GM20000 (cell line): ENCODE results near the gene TBC1D14.
A peak's percentile ranks its signal among the peaks of the same experiment; 100 is the strongest.

ENCODE experiments used
- DNase-seq: peaks from one replicate; pipeline ENCODE4 v3.0.0; 2012; ENCODE audit warnings: low spot score
- TF ChIP-seq, protein P1 (sequence below): IDR thresholded peaks from 2 replicates; pipeline ENCODE4 v1.5.1; 2012; ENCODE audit warnings: mild to moderate bottlenecking, control low read depth; ENCODE audit errors: extremely low read depth, missing control alignments

Gene TBC1D14

GRCh38 chr4:7044137-7044930 lies 134.7 kb downstream of the TBC1D14 start:
- DNase-seq: no peak
- TF ChIP-seq, protein P1, sequence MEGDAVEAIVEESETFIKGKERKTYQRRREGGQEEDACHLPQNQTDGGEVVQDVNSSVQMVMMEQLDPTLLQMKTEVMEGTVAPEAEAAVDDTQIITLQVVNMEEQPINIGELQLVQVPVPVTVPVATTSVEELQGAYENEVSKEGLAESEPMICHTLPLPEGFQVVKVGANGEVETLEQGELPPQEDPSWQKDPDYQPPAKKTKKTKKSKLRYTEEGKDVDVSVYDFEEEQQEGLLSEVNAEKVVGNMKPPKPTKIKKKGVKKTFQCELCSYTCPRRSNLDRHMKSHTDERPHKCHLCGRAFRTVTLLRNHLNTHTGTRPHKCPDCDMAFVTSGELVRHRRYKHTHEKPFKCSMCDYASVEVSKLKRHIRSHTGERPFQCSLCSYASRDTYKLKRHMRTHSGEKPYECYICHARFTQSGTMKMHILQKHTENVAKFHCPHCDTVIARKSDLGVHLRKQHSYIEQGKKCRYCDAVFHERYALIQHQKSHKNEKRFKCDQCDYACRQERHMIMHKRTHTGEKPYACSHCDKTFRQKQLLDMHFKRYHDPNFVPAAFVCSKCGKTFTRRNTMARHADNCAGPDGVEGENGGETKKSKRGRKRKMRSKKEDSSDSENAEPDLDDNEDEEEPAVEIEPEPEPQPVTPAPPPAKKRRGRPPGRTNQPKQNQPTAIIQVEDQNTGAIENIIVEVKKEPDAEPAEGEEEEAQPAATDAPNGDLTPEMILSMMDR: no peak

GRCh38 chr4:7045553-7045952 lies 135.9 kb downstream of the TBC1D14 start:
- DNase-seq: no peak
- TF ChIP-seq, protein P1: no peak

DNA sequence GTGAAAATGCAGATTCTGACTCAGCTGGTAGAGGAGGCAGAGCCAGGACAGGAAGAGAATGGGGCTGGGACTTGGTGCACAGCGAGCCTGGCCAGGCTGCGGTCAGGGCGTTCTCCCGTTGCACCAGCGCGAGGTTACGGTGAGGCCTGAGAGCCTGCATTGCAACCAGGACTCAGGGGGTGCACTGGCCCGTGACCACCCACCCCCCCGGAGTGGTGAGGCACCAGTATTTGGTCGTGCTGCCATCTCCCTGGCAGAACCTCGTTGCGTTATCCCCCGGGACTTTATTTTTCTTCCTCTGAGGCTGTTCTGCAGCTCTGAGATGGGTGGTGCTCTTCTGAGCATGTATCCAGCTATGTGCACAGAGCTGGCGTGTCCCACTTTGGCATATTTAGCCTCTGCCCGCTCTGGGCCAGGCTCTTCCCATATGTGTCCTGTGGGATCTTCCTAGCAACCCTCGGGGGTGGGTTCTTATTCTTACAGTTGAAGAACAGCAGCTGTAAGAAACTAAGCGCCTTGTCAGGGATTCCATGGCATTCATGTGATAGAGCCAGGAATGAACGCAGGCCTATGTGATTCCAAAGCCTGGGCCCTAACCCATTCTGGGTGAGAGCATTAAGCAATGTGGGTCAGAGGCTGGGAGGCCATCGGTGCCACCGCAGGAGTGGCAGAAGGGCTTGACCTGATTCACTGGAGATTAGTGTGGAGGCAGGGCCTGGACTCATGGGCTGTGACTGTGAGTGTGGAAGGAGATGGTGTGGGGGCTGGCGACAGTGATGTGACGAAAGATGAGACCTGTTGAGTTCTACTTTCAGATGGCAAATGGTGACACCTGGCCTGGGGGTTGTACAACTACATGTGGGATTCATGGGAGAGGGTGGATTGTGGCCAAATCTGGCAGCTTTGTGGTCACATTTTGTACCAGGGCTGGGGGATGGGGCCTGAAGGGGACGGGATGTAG lies 136.6 kb downstream of the TBC1D14 start:
- peak; percentile 72 for DNase-seq
- TF ChIP-seq, protein P1: no peak

- DNase-seq: no peak
- TF ChIP-seq, protein P1: no peak
Measured at GRCh38 chr4:7046971-7047370, 137.3 kb downstream of the TBC1D14 start.

DNA sequence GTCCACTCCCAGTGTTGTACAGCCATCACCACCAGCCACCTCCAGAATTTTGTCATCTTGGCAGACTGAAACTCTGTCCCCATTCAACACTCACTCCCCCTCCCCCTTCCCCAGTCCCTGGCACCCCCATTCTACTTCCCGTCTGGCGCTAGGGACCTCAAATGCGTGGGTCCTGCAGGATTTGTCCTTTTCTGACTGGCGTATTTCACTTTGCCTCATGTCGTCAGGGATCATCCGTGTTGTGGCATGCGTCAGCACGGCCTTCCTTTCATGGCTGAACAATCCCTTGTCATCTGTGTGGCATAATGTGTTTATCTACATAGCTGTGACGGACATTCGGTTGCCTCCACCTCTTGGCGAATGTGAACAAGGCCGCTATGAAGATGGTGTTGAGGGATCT lies 139.0 kb downstream of the TBC1D14 start:
- no peak for DNase-seq
- TF ChIP-seq, protein P1: no peak

DNA sequence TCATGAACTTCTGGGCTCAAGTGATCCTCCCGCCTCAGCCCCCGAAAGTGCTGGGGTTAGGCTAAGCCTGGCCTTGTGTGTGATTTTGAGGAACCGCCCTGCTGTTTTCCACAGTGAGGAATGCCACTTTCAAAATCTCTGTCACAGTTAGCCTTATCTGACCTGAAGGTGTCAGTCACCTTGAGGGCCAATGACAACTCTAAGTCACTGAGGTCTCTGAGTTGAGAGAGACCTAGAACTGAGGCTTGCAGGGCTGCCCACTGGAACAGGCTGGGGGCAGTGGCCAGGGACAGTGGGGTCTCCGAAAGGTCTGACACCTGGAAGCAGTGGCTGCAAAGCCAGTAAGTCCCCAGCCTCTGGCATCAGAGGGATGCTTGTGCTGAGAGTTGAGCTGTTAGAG lies 139.7 kb downstream of the TBC1D14 start:
- DNase-seq: no peak
- TF ChIP-seq, protein P1: no peak

GRCh38 chr4:7049739-7050138 lies 140.1 kb downstream of the TBC1D14 start:
- no peak for DNase-seq

More at GRCh38 chr4:7049739-7050138, 140.1 kb downstream of the TBC1D14 start:
- TF ChIP-seq, protein P1: no peak
